NCI-H82 (cell line): Measurements from ENCODE around the gene ANK3.

ENCODE experiments used
- DNase-seq: peaks from one replicate; lab custom pipeline; 2025; lab: John Stamatoyannopoulos, UW

Gene ANK3

DNA sequence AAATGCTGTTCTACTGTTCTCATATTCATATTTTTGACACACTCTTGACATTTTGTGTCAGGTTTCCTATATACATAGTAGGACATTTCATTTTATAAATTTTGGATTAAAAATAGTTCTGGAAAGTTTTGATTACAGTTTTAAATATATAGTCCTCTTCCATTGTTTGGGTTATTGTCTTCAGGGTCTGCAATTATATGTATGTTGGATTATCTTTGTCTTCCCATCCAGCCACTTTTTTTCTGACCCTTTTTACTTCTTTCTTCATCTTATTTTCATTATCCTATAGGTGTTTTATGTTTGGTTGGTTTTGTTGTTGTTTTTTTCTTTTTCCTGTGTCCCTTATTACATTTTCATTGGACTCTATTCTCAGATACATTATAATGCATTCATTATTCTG, 412.2 kb downstream of the ANK3 start:
- DNase-seq, result no peak

DNA sequence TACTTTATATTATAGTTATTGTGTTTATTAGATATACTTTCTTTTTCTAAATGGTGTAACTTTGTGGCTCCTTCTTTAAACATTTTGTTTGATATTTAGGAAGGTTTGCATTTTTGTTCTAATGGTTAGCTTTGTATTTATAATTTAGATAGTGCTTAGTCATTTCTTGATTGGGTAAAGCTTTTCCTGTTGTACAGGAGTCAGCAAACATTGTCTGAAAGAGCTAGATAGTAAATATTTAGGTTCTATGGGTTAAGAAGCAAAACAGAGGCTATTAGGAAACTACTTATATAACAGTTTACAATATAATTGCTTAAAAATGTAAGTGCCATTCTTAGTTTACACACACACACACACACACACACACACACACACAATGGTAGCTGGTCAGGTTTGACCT, 412.8 kb downstream of the ANK3 start:
- DNase-seq, result no peak
